K562 (cell line): Measurements from ENCODE around the gene XPC. TPM values are rescaled to one million over a fixed set of nuclear protein-coding genes. Genes with fewer than 3 reads are reported as not detected.

Experiments
- ATAC-seq: fragments of 200-7000 bp; cut with Tn5 transposase; 3 replicates; pipeline ENCODE4 v1.9.1; 2020; ENCODE audit warnings: moderate library complexity
- BruUV-seq: library from RNA; stranded (reverse); fragments of 400-500 nt; replicated peaks from 2 replicates; lab custom pipeline; 2021; lab: Mats Ljungman, UMichigan
- CTCF ChIA-PET: fragments of 300-600 bp; formaldehyde crosslinking; extraction: SDS; loops from one replicate; lab custom pipeline; 2021; ENCODE audit warnings: low intra/inter-chr PET ratio; lab: Yijun Ruan, JAX
- POLR2A ChIA-PET: fragments of 300-600, 350-650 bp; sonication (Branson Sonifier 250); formaldehyde crosslinking; extraction: SDS; loops from one replicate; lab custom pipeline; 2021; ENCODE audit warnings: antibody characterized with exemption, inconsistent platforms; lab: Yijun Ruan, JAX
- DNase-seq, 4 experiments: peaks; one replicate each; pipeline versions ENCODE4 v3.0.0 to v3.0.0-alpha.2; 2011 to 2018; ENCODE audit warnings: low spot score in 3 of 4, mixed read lengths in 3 of 4; ENCODE audit errors: extremely low read depth in 1 of 4
- FAIRE-seq: peaks from 2 replicates; lab custom pipeline; 2011; peaks lifted over from hg19 to GRCh38; lab: Jason Lieb, UNC
- H2AFZ ChIP-seq: 2 replicates; pipeline ENCODE4 v1.6.0; 2011; ENCODE audit warnings: low read depth, low read length, control low read depth, inconsistent platforms
- H3K27ac ChIP-seq: fragments of 200-600 bp; 3 replicates; pipeline ENCODE4 v1.8.0; 2011; ENCODE audit warnings: low read depth, mild to moderate bottlenecking, control low read depth, inconsistent platforms, low read length, moderate library complexity, mixed read lengths; ENCODE audit errors: extremely low read depth
- H3K27me3 ChIP-seq, 2 experiments: fragments of 300-600 bp in 1 of 2; 2 replicates in 1 of 2; 3 replicates in 1 of 2; pipeline versions ENCODE4 v1.6.0 to v1.8.0; 2011; ENCODE audit warnings: inconsistent platforms in 2 of 2, low read length in 2 of 2, mild to moderate bottlenecking in 1 of 2, mixed read lengths in 1 of 2, moderate library complexity in 1 of 2; ENCODE audit not compliant: control insufficient read depth in 2 of 2, insufficient read depth in 2 of 2
- H3K36me3 ChIP-seq: fragments of 300-600 bp; 3 replicates; pipeline ENCODE4 v1.8.0; 2011; ENCODE audit warnings: mild to moderate bottlenecking, low read length, inconsistent platforms; ENCODE audit not compliant: control insufficient read depth, insufficient read depth
- H3K4me1 ChIP-seq, 2 experiments: fragments of 200-600 bp in 1 of 2; replicated peaks in 1 of 2; 2 replicates in 1 of 2; 3 replicates in 1 of 2; pipeline versions ENCODE4 v1.5.1 to v1.8.0; 2011; ENCODE audit warnings: inconsistent platforms in 2 of 2, low read length in 2 of 2, mild to moderate bottlenecking in 1 of 2, mixed read lengths in 1 of 2, moderate library complexity in 1 of 2; ENCODE audit not compliant: control insufficient read depth in 2 of 2, insufficient read depth in 2 of 2
- H3K4me2 ChIP-seq: 2 replicates; pipeline ENCODE4 v1.6.1; 2011; ENCODE audit warnings: low read length, control low read depth, inconsistent platforms, mixed read lengths; ENCODE audit not compliant: insufficient read depth
- H3K4me3 ChIP-seq: fragments of 200-600 bp; sonication (generic), shearing (Covaris generic); 2 replicates; pipeline ENCODE4 v1.5.1; 2016; ENCODE audit warnings: control low read depth, inconsistent platforms
- H3K79me2 ChIP-seq: fragments of 200-600 bp; 3 replicates; pipeline ENCODE4 v1.8.0; 2011; ENCODE audit warnings: low read length, inconsistent platforms; ENCODE audit not compliant: control insufficient read depth, insufficient read depth
- H3K9ac ChIP-seq, 2 experiments: 2 replicates each; pipeline versions ENCODE4 v1.6.0 to v1.6.1; 2011; ENCODE audit warnings: low read depth in 2 of 2, low read length in 2 of 2, control low read depth in 1 of 2, inconsistent platforms in 1 of 2, mild to moderate bottlenecking in 1 of 2, mixed read lengths in 1 of 2; ENCODE audit not compliant: insufficient read depth in 1 of 2
- H3K9me1 ChIP-seq: one replicate; pipeline ENCODE4 v1.6.0; 2011; ENCODE audit warnings: inconsistent platforms, mild to moderate bottlenecking, low read length, moderate library complexity; ENCODE audit not compliant: control insufficient read depth, insufficient read depth
- H3K9me3 ChIP-seq: replicated peaks from 2 replicates; pipeline ENCODE4 v1.5.1; 2011; ENCODE audit warnings: low read depth, low read length, inconsistent platforms; ENCODE audit not compliant: control insufficient read depth, insufficient read depth
- H4K20me1 ChIP-seq: replicated peaks from 2 replicates; pipeline ENCODE4 v1.6.1; 2011; ENCODE audit warnings: low read length, inconsistent platforms, mixed read lengths; ENCODE audit not compliant: control insufficient read depth, insufficient read depth
- HDGF ChIP-seq: fragments of 450-650 bp; IDR thresholded peaks from 2 replicates; pipeline ENCODE4 v1.6.1; 2016
- HMG20B ChIP-seq: fragments of 250-450 bp; sonication (Bioruptor Pico); IDR thresholded peaks from 2 replicates; pipeline ENCODE4 v1.5.0; 2021; ENCODE audit warnings: mild to moderate bottlenecking
- KLF1 ChIP-seq: fragments of 450-650 bp; IDR thresholded peaks from 2 replicates; pipeline ENCODE4 v1.6.1; 2016; ENCODE audit warnings: missing genetic modification characterization, missing compliant biosample characterization
- ZNF77 ChIP-seq: fragments of 250-450 bp; sonication (Bioruptor Pico); IDR thresholded peaks from 2 replicates; pipeline ENCODE4 v1.5.0; 2020
- ZNF780A ChIP-seq: fragments of 250-450 bp; sonication (Bioruptor Pico); IDR thresholded peaks from 2 replicates; pipeline ENCODE4 v1.5.0; 2021; ENCODE audit warnings: mild to moderate bottlenecking
- WGBS: fragments of 100-300 bp; shearing (Covaris generic); methylation state at CpG from one replicate; pipeline ENCODE4 v1.1.6; 2016; ENCODE audit warnings: low coverage, mixed read lengths; ENCODE audit not compliant: insufficient coverage; ENCODE audit errors: missing lambda C conversion rate; 5-methylcytosine and 5-hydroxymethylcytosine counted together
- in situ Hi-C: fragments of 300-500 bp; cut with MboI; formaldehyde crosslinking; loops from 4 replicates; pipeline ENCODE4 v1.15.0; 2018; ENCODE audit warnings: inconsistent platforms, mixed read lengths
- intact Hi-C: fragments of 100-400 bp; cut with micrococcal nuclease; formaldehyde crosslinking; loops from 2 replicates; pipeline ENCODE4 v1.14.2; 2022
- polyA plus RNA-seq, 8 experiments: library from polyadenylated mRNA; depleted of rRNA in 4 of 8; stranded (reverse) in 5 of 8; unstranded in 3 of 8; fragments of >200 nt; fragmentation: Nextera tagmentation in 2 of 8; fragmentation: Illumina TruSeq in 1 of 8; extraction: Ambion mirVana in 2 of 8; extraction: Trizol in 1 of 8; gene quantifications; 2 replicates each; pipeline versions ENCODE4 v1.2.1 to v1.2.3, GENCODE V29; 2011 to 2014; ENCODE audit warnings: inconsistent platforms in 1 of 8, missing spikeins in 1 of 8
- total RNA-seq, 7 experiments: library from RNA; depleted of rRNA in 6 of 7; stranded (reverse); fragments of >200 nt in 6 of 7; fragmentation: Illumina TruSeq in 2 of 7; extraction: Trizol in 2 of 7; gene quantifications; 2 replicates each; pipeline versions ENCODE4 v1.2.1 to v1.2.3, GENCODE V29; 2011 to 2021; ENCODE audit warnings: low replicate concordance in 1 of 7
- TF ChIP-seq, protein P1 (sequence below): fragments of 250-450 bp; sonication (Bioruptor Pico); IDR thresholded peaks from 2 replicates; pipeline ENCODE4 v1.8.0; 2021; ENCODE audit warnings: moderate library complexity, mild to moderate bottlenecking, inconsistent platforms
- TF ChIP-seq, protein P2 (sequence below): fragments of 450-650 bp; formaldehyde crosslinking; IDR thresholded peaks from 2 replicates; pipeline ENCODE4 v1.4.0; 2020; ENCODE audit warnings: mild to moderate bottlenecking
- TF ChIP-seq, protein P3 (sequence below): sonication (generic); formaldehyde crosslinking; IDR thresholded peaks from 2 replicates; pipeline ENCODE4 v1.8.1; 2023; ENCODE audit warnings: mild to moderate bottlenecking, missing genetic modification reagents
- TF ChIP-seq, protein P4 (sequence below): fragments of 450-650 bp; formaldehyde crosslinking; IDR thresholded peaks from 2 replicates; pipeline ENCODE4 v1.4.0; 2020; ENCODE audit warnings: mild to moderate bottlenecking, moderate library complexity

Gene XPC
- total and polyA plus RNA-seq, 9 of the 15 experiments (the other 6 are each of a cell fraction or from before 2014, with no cell fraction given) = 3.8 to 54.7 (median 41.3) TPM

DNA sequence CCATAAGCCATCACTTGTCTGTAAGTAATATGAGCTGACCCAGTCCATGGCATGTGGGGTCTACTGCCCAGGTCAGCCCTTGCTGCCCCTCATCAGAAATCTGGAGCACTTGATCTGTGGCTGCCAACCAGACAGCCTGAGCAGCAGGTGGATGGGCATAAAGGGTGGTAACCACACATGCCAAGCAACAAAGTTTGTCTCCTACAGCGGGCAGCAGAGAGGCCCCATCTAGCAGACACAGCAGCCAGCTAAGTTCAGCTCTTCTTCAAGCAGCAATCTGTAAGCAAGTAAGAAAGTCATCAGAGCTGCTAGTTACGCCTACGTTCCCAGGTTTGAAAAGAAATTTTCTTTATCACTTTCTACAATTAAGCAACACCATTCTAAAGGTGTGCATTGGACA is 81.7 kb downstream of the XPC start:
- Histone ChIP-seq H4K20me1 (no peaks in the 10 kb centered on the region), H3K4me1 (no peaks in the 10 kb centered on the region), H3K27ac (no peak overlapping the region), H3K9ac (no peak overlapping the region), H3K79me2 (no peaks in the 10 kb centered on the region), H3K9me3 (no peaks in the 10 kb centered on the region)
- WGBS = 0% methylated on average over 3 of the region's 3 CpGs
- POLR2A ChIA-PET = interaction anchor here (0.6 to 1.0 kb wide), 5 partner anchors 8 to 206 kb away, joined by 3 to 4 read pairs (median 3); no protein-coding TSS in a partner anchor
- no peak for ATAC-seq
- TF ChIP-seq, protein P1, sequence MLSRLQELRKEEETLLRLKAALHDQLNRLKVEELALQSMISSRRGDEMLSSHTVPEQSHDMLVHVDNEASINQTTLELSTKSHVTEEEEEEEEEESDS (CRISPR knock-in tag) = no peak
- TF ChIP-seq, protein P2, sequence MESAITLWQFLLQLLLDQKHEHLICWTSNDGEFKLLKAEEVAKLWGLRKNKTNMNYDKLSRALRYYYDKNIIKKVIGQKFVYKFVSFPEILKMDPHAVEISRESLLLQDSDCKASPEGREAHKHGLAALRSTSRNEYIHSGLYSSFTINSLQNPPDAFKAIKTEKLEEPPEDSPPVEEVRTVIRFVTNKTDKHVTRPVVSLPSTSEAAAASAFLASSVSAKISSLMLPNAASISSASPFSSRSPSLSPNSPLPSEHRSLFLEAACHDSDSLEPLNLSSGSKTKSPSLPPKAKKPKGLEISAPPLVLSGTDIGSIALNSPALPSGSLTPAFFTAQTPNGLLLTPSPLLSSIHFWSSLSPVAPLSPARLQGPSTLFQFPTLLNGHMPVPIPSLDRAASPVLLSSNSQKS (CRISPR knock-in tag) = no peak
- TF ChIP-seq HMG20B = no peak
- no peak for TF ChIP-seq KLF1 (tag)
- TF ChIP-seq ZNF77 (CRISPR knock-in tag) = no peak
- TF ChIP-seq, protein P3, sequence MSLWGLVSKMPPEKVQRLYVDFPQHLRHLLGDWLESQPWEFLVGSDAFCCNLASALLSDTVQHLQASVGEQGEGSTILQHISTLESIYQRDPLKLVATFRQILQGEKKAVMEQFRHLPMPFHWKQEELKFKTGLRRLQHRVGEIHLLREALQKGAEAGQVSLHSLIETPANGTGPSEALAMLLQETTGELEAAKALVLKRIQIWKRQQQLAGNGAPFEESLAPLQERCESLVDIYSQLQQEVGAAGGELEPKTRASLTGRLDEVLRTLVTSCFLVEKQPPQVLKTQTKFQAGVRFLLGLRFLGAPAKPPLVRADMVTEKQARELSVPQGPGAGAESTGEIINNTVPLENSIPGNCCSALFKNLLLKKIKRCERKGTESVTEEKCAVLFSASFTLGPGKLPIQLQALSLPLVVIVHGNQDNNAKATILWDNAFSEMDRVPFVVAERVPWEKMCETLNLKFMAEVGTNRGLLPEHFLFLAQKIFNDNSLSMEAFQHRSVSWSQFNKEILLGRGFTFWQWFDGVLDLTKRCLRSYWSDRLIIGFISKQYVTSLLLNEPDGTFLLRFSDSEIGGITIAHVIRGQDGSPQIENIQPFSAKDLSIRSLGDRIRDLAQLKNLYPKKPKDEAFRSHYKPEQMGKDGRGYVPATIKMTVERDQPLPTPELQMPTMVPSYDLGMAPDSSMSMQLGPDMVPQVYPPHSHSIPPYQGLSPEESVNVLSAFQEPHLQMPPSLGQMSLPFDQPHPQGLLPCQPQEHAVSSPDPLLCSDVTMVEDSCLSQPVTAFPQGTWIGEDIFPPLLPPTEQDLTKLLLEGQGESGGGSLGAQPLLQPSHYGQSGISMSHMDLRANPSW (CRISPR knock-in tag) = no peak
- TF ChIP-seq, protein P4, sequence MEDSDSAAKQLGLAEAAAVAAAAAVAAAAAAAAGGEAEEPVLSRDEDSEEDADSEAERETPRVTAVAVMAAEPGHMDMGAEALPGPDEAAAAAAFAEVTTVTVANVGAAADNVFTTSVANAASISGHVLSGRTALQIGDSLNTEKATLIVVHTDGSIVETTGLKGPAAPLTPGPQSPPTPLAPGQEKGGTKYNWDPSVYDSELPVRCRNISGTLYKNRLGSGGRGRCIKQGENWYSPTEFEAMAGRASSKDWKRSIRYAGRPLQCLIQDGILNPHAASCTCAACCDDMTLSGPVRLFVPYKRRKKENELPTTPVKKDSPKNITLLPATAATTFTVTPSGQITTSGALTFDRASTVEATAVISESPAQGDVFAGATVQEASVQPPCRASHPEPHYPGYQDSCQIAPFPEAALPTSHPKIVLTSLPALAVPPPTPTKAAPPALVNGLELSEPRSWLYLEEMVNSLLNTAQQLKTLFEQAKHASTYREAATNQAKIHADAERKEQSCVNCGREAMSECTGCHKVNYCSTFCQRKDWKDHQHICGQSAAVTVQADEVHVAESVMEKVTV = no peak
- no peak for TF ChIP-seq ZNF780A (CRISPR knock-in tag)
- no peak for TF ChIP-seq HDGF
- TF ChIP-seq, all 486 proteins: peak for 0
- Histone ChIP-seq H2AFZ (no peak overlapping the region), H3K4me2 (no peak overlapping the region), H3K36me3 (no peaks in the 10 kb centered on the region), H3K9me1 (no peaks in the 10 kb centered on the region), H3K4me3 (no peak overlapping the region), H3K27me3 (peaks cover 14 to 16% of the 10 kb centered on the region in 2 experiments; a peak in 4 of 5 replicates)
- no peak for DNase-seq
- intact Hi-C loops = no loop called here
- no peak for FAIRE-seq
- in situ Hi-C loops = no loop called here
- CTCF ChIA-PET = no interaction called here
- BruUV-seq = no TSS peak
